ENCODE measurements around the gene ADCY3.

Gene ADCY3

GRCh38 chr2:24926220-24926601, 6.2 kb upstream of the ADCY3 start:
- in situ Hi-C loops (cut with MboI; ENCODE audit: low sequenced_read_pairs), result no loop called here

GRCh38 chr2:24925815-24926214, 5.8 kb upstream of the ADCY3 start:
- in situ Hi-C loops (cut with MboI; ENCODE audit: low sequenced_read_pairs), result no loop called here

- in situ Hi-C loops (cut with MboI; ENCODE audit: low sequenced_read_pairs), result no loop called here
Observed at GRCh38 chr2:24924732-24925131, 4.7 kb upstream of the ADCY3 start.

- in situ Hi-C loops (cut with MboI; ENCODE audit: low sequenced_read_pairs), result no loop called here
Observed at GRCh38 chr2:24924266-24924665, 4.2 kb upstream of the ADCY3 start.

GRCh38 chr2:24923106-24923505, 3.1 kb upstream of the ADCY3 start:
- in situ Hi-C loops (cut with MboI; ENCODE audit: low sequenced_read_pairs), result no loop called here

GRCh38 chr2:24922556-24922955, 2.5 kb upstream of the ADCY3 start:
- in situ Hi-C loops (cut with MboI; ENCODE audit: low sequenced_read_pairs), result no loop called here

- in situ Hi-C loops (cut with MboI; ENCODE audit: low sequenced_read_pairs), result no loop called here
Observed at GRCh38 chr2:24920809-24921441, 888 bp upstream of the ADCY3 start.

GRCh38 chr2:24919506-24920097, 435 bp downstream of the ADCY3 start:
- in situ Hi-C loops (cut with MboI; ENCODE audit: low sequenced_read_pairs), result no loop called here

GRCh38 chr2:24919037-24919505, 966 bp downstream of the ADCY3 start:
- in situ Hi-C loops (cut with MboI; ENCODE audit: low sequenced_read_pairs), result no loop called here

GRCh38 chr2:24918326-24919036, 1.6 kb downstream of the ADCY3 start:
- in situ Hi-C loops (cut with MboI; ENCODE audit: low sequenced_read_pairs), result no loop called here

- in situ Hi-C loops (cut with MboI; ENCODE audit: low sequenced_read_pairs), result no loop called here
Observed at GRCh38 chr2:24917731-24918325, 2.2 kb downstream of the ADCY3 start.

GRCh38 chr2:24917086-24917485, 3.0 kb downstream of the ADCY3 start:
- in situ Hi-C loops (cut with MboI; ENCODE audit: low sequenced_read_pairs), result no loop called here

- in situ Hi-C loops (cut with MboI; ENCODE audit: low sequenced_read_pairs), result no loop called here
Observed at GRCh38 chr2:24915796-24916195, 4.2 kb downstream of the ADCY3 start.

- in situ Hi-C loops (cut with MboI; ENCODE audit: low sequenced_read_pairs), result no loop called here
Observed at GRCh38 chr2:24915175-24915574, 4.9 kb downstream of the ADCY3 start.

- in situ Hi-C loops (cut with MboI; ENCODE audit: low sequenced_read_pairs), result no loop called here
Observed at GRCh38 chr2:24914713-24915112, 5.3 kb downstream of the ADCY3 start.

- in situ Hi-C loops (cut with MboI; ENCODE audit: low sequenced_read_pairs), result no loop called here
Observed at GRCh38 chr2:24913911-24914310, 6.1 kb downstream of the ADCY3 start.

- in situ Hi-C loops (cut with MboI; ENCODE audit: low sequenced_read_pairs), result no loop called here
Observed at GRCh38 chr2:24912986-24913385, 7.1 kb downstream of the ADCY3 start.

- in situ Hi-C loops (cut with MboI; ENCODE audit: low sequenced_read_pairs), result no loop called here
Observed at GRCh38 chr2:24912523-24912922, 7.5 kb downstream of the ADCY3 start.

- in situ Hi-C loops (cut with MboI; ENCODE audit: low sequenced_read_pairs), result no loop called here
Observed at GRCh38 chr2:24910245-24910644, 9.8 kb downstream of the ADCY3 start.

- in situ Hi-C loops (cut with MboI; ENCODE audit: low sequenced_read_pairs), result no loop called here
Observed at GRCh38 chr2:24909555-24910177, 10.4 kb downstream of the ADCY3 start.

GRCh38 chr2:24908461-24908901, 11.6 kb downstream of the ADCY3 start:
- in situ Hi-C loops (cut with MboI; ENCODE audit: low sequenced_read_pairs), result no loop called here
